Measurements from ENCODE around the gene BLID.

BLID gene

DNA sequence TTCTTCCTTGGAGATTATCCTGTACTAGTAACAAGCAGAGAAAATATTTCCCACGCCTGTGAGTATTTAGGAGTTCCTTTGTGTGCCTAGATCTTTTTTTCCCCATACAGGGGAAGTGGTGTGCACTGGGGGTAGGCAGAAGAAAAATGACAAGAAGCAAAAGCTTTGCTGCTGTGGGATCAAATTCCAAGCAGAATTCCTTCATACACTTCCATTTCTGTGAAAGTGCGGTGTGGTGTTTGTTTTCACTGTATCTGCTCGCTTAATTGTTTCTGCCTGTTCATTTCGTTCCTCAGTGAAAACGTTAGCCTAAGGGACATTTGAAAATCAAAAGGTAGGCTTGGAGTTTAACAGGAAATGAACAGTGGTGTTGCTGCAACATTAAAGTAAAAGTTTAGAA lies 47.9 kb downstream of the BLID start:
- H3K36me3 ChIP-seq (ENCODE audit: control insufficient read depth in 2 of 2, insufficient read depth in 1 of 2, low read length in 2 of 2) = no peaks in the 10 kb centered on the region
- no peaks in the 10 kb centered on the region for H3K9me3 ChIP-seq (ENCODE audit: control insufficient read depth, insufficient read depth, low read depth, low read length)
- TF ChIP-seq ZNF423 (tag by site-specific recombination; IDR thresholded peaks at IDR 0.05) = no peak
- TF ChIP-seq ZNF561 (tag by site-specific recombination; IDR thresholded peaks at IDR 0.05; ENCODE audit: borderline replicate concordance) = no peak
- no peak for TF ChIP-seq ZNF416 (tag by site-specific recombination; IDR thresholded peaks at IDR 0.05)
- TF ChIP-seq, protein P1, sequence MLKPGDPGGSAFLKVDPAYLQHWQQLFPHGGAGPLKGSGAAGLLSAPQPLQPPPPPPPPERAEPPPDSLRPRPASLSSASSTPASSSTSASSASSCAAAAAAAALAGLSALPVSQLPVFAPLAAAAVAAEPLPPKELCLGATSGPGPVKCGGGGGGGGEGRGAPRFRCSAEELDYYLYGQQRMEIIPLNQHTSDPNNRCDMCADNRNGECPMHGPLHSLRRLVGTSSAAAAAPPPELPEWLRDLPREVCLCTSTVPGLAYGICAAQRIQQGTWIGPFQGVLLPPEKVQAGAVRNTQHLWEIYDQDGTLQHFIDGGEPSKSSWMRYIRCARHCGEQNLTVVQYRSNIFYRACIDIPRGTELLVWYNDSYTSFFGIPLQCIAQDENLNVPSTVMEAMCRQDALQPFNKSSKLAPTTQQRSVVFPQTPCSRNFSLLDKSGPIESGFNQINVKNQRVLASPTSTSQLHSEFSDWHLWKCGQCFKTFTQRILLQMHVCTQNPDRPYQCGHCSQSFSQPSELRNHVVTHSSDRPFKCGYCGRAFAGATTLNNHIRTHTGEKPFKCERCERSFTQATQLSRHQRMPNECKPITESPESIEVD (tag by site-specific recombination; IDR thresholded peaks at IDR 0.05) = no peak
- TF ChIP-seq ZNF184 (tag by site-specific recombination; IDR thresholded peaks at IDR 0.05) = no peak
- TF ChIP-seq, protein P2, sequence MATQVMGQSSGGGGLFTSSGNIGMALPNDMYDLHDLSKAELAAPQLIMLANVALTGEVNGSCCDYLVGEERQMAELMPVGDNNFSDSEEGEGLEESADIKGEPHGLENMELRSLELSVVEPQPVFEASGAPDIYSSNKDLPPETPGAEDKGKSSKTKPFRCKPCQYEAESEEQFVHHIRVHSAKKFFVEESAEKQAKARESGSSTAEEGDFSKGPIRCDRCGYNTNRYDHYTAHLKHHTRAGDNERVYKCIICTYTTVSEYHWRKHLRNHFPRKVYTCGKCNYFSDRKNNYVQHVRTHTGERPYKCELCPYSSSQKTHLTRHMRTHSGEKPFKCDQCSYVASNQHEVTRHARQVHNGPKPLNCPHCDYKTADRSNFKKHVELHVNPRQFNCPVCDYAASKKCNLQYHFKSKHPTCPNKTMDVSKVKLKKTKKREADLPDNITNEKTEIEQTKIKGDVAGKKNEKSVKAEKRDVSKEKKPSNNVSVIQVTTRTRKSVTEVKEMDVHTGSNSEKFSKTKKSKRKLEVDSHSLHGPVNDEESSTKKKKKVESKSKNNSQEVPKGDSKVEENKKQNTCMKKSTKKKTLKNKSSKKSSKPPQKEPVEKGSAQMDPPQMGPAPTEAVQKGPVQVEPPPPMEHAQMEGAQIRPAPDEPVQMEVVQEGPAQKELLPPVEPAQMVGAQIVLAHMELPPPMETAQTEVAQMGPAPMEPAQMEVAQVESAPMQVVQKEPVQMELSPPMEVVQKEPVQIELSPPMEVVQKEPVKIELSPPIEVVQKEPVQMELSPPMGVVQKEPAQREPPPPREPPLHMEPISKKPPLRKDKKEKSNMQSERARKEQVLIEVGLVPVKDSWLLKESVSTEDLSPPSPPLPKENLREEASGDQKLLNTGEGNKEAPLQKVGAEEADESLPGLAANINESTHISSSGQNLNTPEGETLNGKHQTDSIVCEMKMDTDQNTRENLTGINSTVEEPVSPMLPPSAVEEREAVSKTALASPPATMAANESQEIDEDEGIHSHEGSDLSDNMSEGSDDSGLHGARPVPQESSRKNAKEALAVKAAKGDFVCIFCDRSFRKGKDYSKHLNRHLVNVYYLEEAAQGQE (tag by site-specific recombination; IDR thresholded peaks at IDR 0.05) = no peak
- no peak for TF ChIP-seq ZNF221 (tag by site-specific recombination; IDR thresholded peaks at IDR 0.05; ENCODE audit: borderline replicate concordance)
- no peak for TF ChIP-seq SCRT2 (tag by site-specific recombination; IDR thresholded peaks at IDR 0.05)
- TF ChIP-seq MYNN (tag by site-specific recombination; IDR thresholded peaks at IDR 0.05; ENCODE audit: borderline replicate concordance) = no peak
- TF ChIP-seq ZNF571 (tag by site-specific recombination; IDR thresholded peaks at IDR 0.05) = no peak
- TF ChIP-seq ZNF175 (tag by site-specific recombination; IDR thresholded peaks at IDR 0.05) = no peak
- no peak for TF ChIP-seq BCL11A (tag by site-specific recombination; IDR thresholded peaks at IDR 0.05; ENCODE audit: low read depth)
- TF ChIP-seq ZNF76 (tag by site-specific recombination; IDR thresholded peaks at IDR 0.05; ENCODE audit: borderline replicate concordance, low read depth) = no peak
- no peak for TF ChIP-seq ZSCAN23 (tag by site-specific recombination; IDR thresholded peaks at IDR 0.05)
- TF ChIP-seq ZNF24 (tag by site-specific recombination; IDR thresholded peaks at IDR 0.05) = no peak
- TF ChIP-seq, protein P3, sequence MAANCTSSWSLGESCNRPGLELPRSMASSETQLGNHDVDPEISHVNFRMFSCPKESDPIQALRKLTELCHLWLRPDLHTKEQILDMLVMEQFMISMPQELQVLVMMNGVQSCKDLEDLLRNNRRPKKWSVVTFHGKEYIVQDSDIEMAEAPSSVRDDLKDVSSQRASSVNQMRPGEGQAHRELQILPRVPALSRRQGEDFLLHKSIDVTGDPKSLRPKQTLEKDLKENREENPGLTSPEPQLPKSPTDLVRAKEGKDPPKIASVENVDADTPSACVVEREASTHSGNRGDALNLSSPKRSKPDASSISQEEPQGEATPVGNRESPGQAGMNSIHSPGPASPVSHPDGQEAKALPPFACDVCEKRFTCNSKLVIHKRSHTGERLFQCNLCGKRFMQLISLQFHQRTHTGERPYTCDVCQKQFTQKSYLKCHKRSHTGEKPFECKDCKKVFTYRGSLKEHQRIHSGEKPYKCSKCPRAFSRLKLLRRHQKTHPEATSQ (tag by site-specific recombination; IDR thresholded peaks at IDR 0.05) = no peak
- TF ChIP-seq, protein P4, sequence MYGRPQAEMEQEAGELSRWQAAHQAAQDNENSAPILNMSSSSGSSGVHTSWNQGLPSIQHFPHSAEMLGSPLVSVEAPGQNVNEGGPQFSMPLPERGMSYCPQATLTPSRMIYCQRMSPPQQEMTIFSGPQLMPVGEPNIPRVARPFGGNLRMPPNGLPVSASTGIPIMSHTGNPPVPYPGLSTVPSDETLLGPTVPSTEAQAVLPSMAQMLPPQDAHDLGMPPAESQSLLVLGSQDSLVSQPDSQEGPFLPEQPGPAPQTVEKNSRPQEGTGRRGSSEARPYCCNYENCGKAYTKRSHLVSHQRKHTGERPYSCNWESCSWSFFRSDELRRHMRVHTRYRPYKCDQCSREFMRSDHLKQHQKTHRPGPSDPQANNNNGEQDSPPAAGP (tag by site-specific recombination; IDR thresholded peaks at IDR 0.05) = no peak
- H3K4me1 ChIP-seq (ENCODE audit: control insufficient read depth, insufficient read depth, low read length) = no peaks in the 10 kb centered on the region
- ChIA-PET POLR2A (no interaction called here), CTCF (interaction anchor here (1.2 to 1.4 kb wide), 2 partner anchors 41 to 412 kb away, joined by 4 read pairs; no protein-coding TSS in a partner anchor)
- no peak overlapping the region for H3K27ac ChIP-seq (ENCODE audit: extremely low read depth, low read depth, low read length)
- H3K4me3 ChIP-seq (ENCODE audit: low read depth, low read length) = no peak overlapping the region
